AG10803 (cell line): ENCODE results near the gene TNFSF18.

Experiments
- DNase-seq: peaks from one replicate; pipeline ENCODE4 v3.0.0; 2010; ENCODE audit warnings: low read depth
- H3K4me3 ChIP-seq: 2 replicates; pipeline ENCODE4 v1.5.1; 2011; ENCODE audit warnings: mild to moderate bottlenecking, low read length, control low read depth
- TF ChIP-seq, protein P1 (sequence below): conservative IDR thresholded peaks from 2 replicates; pipeline ENCODE4 v1.5.1; 2011; ENCODE audit warnings: mild to moderate bottlenecking, low read length, control low read depth, inconsistent platforms

Gene TNFSF18

DNA sequence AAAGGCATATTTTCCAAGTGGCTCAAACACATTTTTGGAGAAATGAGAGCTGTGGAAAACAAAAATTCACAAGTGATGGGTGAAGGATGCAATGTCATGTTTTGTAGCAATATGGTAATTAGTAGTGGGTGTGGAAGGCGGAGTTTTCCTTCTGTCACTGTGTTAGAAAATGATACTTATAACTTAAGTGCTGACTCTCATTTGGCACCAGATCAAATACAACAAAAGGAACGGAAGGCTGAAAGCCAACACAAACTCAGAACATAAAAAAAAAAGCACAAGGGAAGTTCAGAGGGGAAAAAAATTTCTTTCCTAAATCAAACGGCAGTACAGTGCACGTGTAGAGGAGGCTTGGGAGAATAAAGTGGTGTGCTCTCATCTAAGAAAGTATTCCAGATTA, at the start of gene TNFSF18:
Gene TNFSF18, minus strand, starts transcription at position 77 of the 400 bp plus-strand sequence. Its CDS starts 45 bp downstream, at position 32.
- TF ChIP-seq, protein P1, sequence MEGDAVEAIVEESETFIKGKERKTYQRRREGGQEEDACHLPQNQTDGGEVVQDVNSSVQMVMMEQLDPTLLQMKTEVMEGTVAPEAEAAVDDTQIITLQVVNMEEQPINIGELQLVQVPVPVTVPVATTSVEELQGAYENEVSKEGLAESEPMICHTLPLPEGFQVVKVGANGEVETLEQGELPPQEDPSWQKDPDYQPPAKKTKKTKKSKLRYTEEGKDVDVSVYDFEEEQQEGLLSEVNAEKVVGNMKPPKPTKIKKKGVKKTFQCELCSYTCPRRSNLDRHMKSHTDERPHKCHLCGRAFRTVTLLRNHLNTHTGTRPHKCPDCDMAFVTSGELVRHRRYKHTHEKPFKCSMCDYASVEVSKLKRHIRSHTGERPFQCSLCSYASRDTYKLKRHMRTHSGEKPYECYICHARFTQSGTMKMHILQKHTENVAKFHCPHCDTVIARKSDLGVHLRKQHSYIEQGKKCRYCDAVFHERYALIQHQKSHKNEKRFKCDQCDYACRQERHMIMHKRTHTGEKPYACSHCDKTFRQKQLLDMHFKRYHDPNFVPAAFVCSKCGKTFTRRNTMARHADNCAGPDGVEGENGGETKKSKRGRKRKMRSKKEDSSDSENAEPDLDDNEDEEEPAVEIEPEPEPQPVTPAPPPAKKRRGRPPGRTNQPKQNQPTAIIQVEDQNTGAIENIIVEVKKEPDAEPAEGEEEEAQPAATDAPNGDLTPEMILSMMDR: no peak
- no peak within 1 kb of the TSS for H3K4me3 ChIP-seq
- DNase-seq: no peak

DNA sequence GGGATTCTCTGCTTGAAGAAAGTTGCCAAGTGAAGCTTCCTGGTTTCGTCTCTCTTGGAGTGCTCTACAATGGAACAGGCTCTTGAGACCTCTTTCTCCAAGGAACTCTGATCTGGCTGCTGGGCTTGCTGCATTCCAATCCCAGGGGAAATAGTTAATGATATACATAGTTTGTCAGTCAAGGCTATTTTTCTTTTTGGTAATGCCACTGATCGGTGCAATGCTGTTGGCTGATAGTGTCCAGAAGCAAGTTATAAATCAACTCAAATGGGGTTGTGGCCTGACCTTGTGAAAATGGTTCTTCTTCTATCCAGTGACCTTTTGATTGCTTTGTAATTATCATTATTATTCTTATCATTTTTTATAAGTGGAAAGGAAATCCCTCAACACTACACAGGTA, 48.4 kb upstream of the TNFSF18 start:
- H3K4me3 ChIP-seq: no peak overlapping the region
- TF ChIP-seq, protein P1: no peak
- DNase-seq: no peak

DNA sequence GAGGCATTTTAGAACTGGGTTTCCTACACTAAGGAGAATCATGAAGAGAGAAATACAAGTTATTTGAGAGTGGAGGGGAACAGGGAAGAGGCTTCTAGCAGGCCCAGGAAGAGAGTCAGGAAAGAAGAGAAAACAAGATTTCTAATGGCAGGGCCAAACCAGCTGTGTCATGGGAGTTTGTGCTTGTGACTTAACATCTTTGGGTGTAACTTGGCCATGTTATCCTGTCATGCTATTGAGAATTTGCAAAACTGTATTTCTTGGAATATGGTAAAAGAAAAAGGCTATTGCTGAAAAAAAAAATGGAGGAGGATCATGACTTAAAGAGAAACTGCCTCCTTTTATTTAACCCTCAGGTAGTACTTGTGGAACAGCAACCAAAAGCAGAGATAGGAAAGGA, 47.4 kb upstream of the TNFSF18 start:
- no peak overlapping the region for H3K4me3 ChIP-seq
- no peak for DNase-seq
- TF ChIP-seq, protein P1: no peak

GRCh38 chr1:173097001-173097400, 46.3 kb upstream of the TNFSF18 start:
- H3K4me3 ChIP-seq: no peak overlapping the region
- DNase-seq: peak; percentile 59
- TF ChIP-seq, protein P1: no peak

DNA sequence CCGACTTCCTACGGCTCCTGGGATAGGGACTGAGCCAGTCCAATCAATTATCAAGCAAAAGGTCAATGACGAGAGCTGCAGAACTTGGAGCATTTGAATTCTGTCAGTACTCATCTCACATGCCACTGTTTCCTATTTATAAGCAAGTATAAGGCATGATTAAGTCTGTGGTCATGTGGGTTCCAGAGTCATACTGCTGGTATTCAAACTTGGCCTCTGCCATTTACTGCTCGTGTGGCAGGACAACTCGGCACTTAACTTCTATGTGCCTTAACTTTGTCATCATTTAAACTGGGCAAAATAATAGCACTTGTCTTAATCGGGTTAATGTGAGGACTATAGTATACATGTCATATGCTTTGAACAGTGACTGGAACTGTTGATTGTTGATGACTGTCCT, 44.9 kb upstream of the TNFSF18 start:
- TF ChIP-seq, protein P1: no peak
- no peak overlapping the region for H3K4me3 ChIP-seq
- DNase-seq: peak; percentile 87

GRCh38 chr1:173094541-173094940, 43.8 kb upstream of the TNFSF18 start:
- TF ChIP-seq, protein P1: no peak
- H3K4me3 ChIP-seq: no peak overlapping the region
- DNase-seq: no peak

GRCh38 chr1:173093691-173094445, 43.1 kb upstream of the TNFSF18 start:
- peak; percentile 44 for DNase-seq
- H3K4me3 ChIP-seq: no peak overlapping the region
- TF ChIP-seq, protein P1: no peak
